Measurements from ENCODE around the gene ELOVL6. TPM values are rescaled to one million over a fixed set of nuclear protein-coding genes. Genes with fewer than 3 reads are reported as not detected.
"Not testable (repeated sequence)": the region's sequence is repeated elsewhere in the genome, so short reads cannot be mapped to it uniquely, and the experiment has no call there.

The ELOVL6 gene
- total and polyA plus RNA-seq, 10 donors: 0.58 to 4.5 (median 3.3) TPM

- DNase-seq: no peak
- H3K36me3 ChIP-seq: no peaks in the 10 kb centered on the region
These were observed 34.9 kb downstream of the ELOVL6 start for GRCh38 chr4:110163327-110164069.

GRCh38 chr4:110160618-110161017, 37.8 kb downstream of the ELOVL6 start:
- Histone ChIP-seq H3K4me1 (peaks cover 0 to 10% (median 6%) of the 10 kb centered on the region in 6 donors), H3K27ac (no peak overlapping the region), H3K9me3 (peaks cover 0 to 14% (median 4%) of the 10 kb centered on the region in 8 donors), H3K4me3 (no peak overlapping the region), H3K27me3 (replicated peaks in 1 of 7) (no peaks in the 10 kb centered on the region), H3K36me3 (no peaks in the 10 kb centered on the region)
- intact Hi-C loops (cut with DNase I; ENCODE audit: low total_unique reads): no loop called here
- TF ChIP-seq POLR2AphosphoS5 (IDR thresholded peaks at IDR 0.05) (no peak), POLR2A (IDR thresholded peaks at IDR 0.05) (no peak), CTCF (IDR thresholded peaks at IDR 0.05 in 8 of 11, conservative IDR thresholded peaks at IDR 0.05 in 3 of 11) (no peak)
- DNase-seq: no peak

More at GRCh38 chr4:110163327-110164069, 34.9 kb downstream of the ELOVL6 start:
- peaks cover 0 to 15% (median 8%) of the 10 kb centered on the region in 6 donors for H3K4me1 ChIP-seq
- WGBS, 5 donors: 89 to 96% (median 93%) methylated on average over 4 of the region's 4 CpGs
- no peak overlapping the region for H3K27ac ChIP-seq
- no peaks in the 10 kb centered on the region for H3K27me3 ChIP-seq (replicated peaks in 1 of 7)
- TF ChIP-seq CTCF (IDR thresholded peaks at IDR 0.05 in 8 of 11, conservative IDR thresholded peaks at IDR 0.05 in 3 of 11): no peak
- no peak for TF ChIP-seq POLR2AphosphoS5 (IDR thresholded peaks at IDR 0.05)
- no peak for TF ChIP-seq POLR2A (IDR thresholded peaks at IDR 0.05)
- H3K9me3 ChIP-seq: peaks cover 0 to 14% (median 4%) of the 10 kb centered on the region in 8 donors
- intact Hi-C loops (cut with DNase I; ENCODE audit: low total_unique reads): no loop called here
- H3K4me3 ChIP-seq: no peak overlapping the region

GRCh38 chr4:110159541-110159940, 38.9 kb downstream of the ELOVL6 start:
- 63 to 78% (median 74%) methylated on average over 4 of the region's 4 CpGs for WGBS, 5 donors
- H3K36me3 ChIP-seq: no peaks in the 10 kb centered on the region
- no peak overlapping the region for H3K4me3 ChIP-seq
- no peaks in the 10 kb centered on the region for H3K27me3 ChIP-seq (replicated peaks in 1 of 7)
- H3K9me3 ChIP-seq: peaks cover 0 to 14% (median 4%) of the 10 kb centered on the region in 8 donors
- TF ChIP-seq POLR2AphosphoS5 (IDR thresholded peaks at IDR 0.05) (no peak), CTCF (IDR thresholded peaks at IDR 0.05 in 8 of 11, conservative IDR thresholded peaks at IDR 0.05 in 3 of 11) (no peak), POLR2A (IDR thresholded peaks at IDR 0.05) (no peak)
- intact Hi-C loops (cut with DNase I; ENCODE audit: low total_unique reads): no loop called here
- no peak for DNase-seq
- no peaks in the 10 kb centered on the region for H3K4me1 ChIP-seq
- H3K27ac ChIP-seq: no peak overlapping the region

GRCh38 chr4:110157580-110157979, 40.8 kb downstream of the ELOVL6 start:
- intact Hi-C loops (cut with DNase I; ENCODE audit: low total_unique reads): no loop called here
- Histone ChIP-seq H3K27me3 (replicated peaks in 1 of 7) (no peaks in the 10 kb centered on the region), H3K9me3 (peaks cover 0 to 12% (median 4%) of the 10 kb centered on the region in 8 donors), H3K4me3 (no peak overlapping the region), H3K27ac (no peak overlapping the region), H3K4me1 (no peaks in the 10 kb centered on the region), H3K36me3 (no peaks in the 10 kb centered on the region)
- TF ChIP-seq POLR2A (IDR thresholded peaks at IDR 0.05): no peak
- no peak for TF ChIP-seq POLR2AphosphoS5 (IDR thresholded peaks at IDR 0.05)
- TF ChIP-seq CTCF (IDR thresholded peaks at IDR 0.05 in 8 of 11, conservative IDR thresholded peaks at IDR 0.05 in 3 of 11): no peak
- WGBS, 5 donors: 96 to 100% (median 98%) methylated on average over 3 of the region's 3 CpGs
- DNase-seq: no peak

- H3K27me3 ChIP-seq (replicated peaks in 1 of 7); intact Hi-C loops (cut with DNase I; ENCODE audit: low total_unique reads); H3K36me3 ChIP-seq; H3K9me3 ChIP-seq; H3K4me3 ChIP-seq; H3K4me1 ChIP-seq; H3K27ac ChIP-seq; DNase-seq: not testable (repeated sequence)
- 70 to 97% (median 86%) methylated on average over 5 of the region's 5 CpGs for WGBS, 5 donors
These were observed 41.2 kb downstream of the ELOVL6 start for GRCh38 chr4:110157166-110157565.

Measured in spleen (tissue), 11 donors.